Measurements from ENCODE around the gene TMBIM4. TPM values are rescaled to one million over a fixed set of nuclear protein-coding genes. Genes with fewer than 3 reads are reported as not detected.

Gene TMBIM4
- total and polyA plus RNA-seq, 5 experiments from 2014 or later: 88.2 to 335 (median 241) TPM

DNA sequence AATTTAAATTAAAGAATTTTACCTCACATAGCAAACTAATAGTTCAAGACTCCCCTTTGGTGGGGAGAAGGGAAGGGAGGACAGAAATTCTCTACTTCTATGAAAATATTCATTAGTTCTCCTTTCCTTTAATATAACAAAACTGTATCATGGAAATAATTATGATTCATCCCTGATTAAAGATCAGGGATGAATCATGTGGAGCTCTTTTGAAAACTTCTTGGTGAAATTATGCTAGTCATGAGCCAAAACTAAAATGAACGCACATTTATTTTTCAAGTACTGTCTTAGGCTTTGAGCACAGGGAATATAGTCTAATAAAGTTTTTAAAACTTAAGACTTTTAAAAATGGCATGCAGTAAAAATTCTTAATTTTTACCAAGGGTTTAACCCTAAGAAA, 17.1 kb downstream of the TMBIM4 start:
- peaks cover 25 to 48% (median 40%) of the 10 kb centered on the region in 4 donors for H3K4me1 Mint-ChIP-seq
- DNase-seq (no peak), ATAC-seq (no peak)
- H3K36me3 Mint-ChIP-seq: peaks cover 0 to 62% (median 8%) of the 10 kb centered on the region in 3 donors
- POLR2A ChIA-PET: no interaction called here
- no peaks in the 10 kb centered on the region for H3K9me3 Mint-ChIP-seq
- H3K27me3 Mint-ChIP-seq: no peaks in the 10 kb centered on the region
- H3K27ac Mint-ChIP-seq: peak overlapping the region in 1 of 10 donors; percentile 11
- no peak overlapping the region for H3K4me3 Mint-ChIP-seq

DNA sequence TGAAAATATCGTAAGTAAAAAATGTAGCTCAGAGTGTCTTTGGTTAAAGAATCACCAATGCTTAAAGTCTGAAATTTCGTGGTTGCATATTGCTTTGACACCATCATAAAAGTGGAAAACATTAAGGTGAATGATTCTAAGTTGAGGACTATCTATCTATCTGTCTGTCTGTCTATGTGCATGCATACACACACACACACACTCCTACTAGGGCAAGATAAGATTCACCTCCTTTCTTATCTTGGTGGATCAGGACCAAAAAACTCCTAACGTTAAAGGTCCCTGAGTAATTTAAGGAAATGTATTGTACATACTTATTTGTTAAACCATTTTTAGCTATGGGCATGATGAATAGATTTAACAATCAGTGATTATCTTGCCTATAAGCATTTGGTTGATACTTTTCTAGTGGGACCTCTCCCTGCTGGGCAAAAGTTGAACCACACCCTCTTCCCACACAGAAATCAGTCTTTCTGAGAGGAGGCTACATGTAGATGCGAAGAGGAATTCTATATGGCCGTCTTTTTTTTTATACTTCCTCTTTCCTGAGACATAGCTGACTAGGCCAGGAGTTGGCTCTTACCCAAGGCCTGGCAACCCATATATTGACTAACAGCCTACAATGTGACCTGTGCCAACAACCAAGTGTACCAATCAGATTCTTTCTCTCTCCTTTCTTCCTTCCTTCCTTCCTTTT, 19.9 kb downstream of the TMBIM4 start:
- DNase-seq (no peak), ATAC-seq (no peak)
- Mint-ChIP-seq H3K27me3 (no peaks in the 10 kb centered on the region), H3K4me3 (no peak overlapping the region), H3K9me3 (no peaks in the 10 kb centered on the region), H3K27ac (peak overlapping the region in 5 of 10 donors; percentile 28 to 78 (median 61)), H3K4me1 (peaks cover 16 to 40% (median 30%) of the 10 kb centered on the region in 4 donors), H3K36me3 (peaks cover 0 to 78% (median 5%) of the 10 kb centered on the region in 3 donors)
- POLR2A ChIA-PET: interaction anchor here (0.6 to 1.8 kb wide), 2 partner anchors 9 to 20 kb away, joined by 4 read pairs; partner anchors contain the start of gene TMBIM4

DNA sequence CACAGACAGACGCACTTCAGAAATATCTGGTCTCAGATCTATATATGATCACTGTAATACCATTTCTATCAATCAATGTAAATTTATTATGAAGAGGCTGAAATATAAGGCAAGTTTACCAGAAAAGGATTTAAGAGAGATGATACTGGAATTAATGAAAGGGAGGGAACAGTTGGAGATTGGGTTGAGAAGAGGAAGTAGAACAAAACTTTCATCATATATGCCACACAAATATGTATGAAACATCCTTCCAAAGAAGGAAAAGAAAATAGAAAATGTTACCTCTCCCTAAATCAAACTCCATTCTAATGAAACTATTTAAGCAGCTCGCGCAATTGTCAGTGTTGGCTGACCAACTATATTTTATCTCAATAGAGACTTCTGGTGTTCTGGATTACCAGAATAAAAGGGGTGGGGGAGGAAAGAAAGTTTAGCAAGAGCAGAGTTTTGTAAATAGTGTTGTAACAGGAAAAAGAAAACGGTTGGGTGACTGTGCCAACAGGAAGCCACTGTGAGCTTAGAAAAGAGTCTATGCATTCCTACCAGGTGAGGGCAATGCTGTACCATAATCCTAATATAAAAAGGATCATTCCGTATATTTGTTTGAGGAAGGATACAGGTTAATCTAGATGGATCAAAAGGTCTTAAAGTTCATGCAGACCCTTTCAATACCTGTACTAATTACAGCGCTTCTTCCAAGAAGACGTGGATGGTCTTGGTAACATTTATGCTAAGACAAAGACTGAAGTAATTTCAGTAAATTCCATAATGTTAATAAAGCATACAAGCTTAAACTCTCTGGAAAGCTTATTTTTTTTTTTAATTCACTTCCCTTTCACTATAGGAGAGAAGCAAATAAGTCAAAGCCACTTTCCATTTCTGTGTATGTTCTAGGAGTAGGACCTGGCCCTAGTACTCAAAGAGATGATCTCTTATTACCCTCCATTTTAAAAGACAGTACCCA, 24.7 kb downstream of the TMBIM4 start:
- POLR2A ChIA-PET: interaction anchor here (0.9 kb wide), 1 partner anchor 14 kb away, joined by 4 read pairs; the partner anchor contains the start of gene LLPH
- Mint-ChIP-seq H3K27ac (peak overlapping the region; percentile 35 to 88 (median 81)), H3K9me3 (peaks cover 3 to 22% (median 10%) of the 10 kb centered on the region in 9 donors), H3K36me3 (peaks cover 28 to 95% (median 43%) of the 10 kb centered on the region in 3 donors), H3K27me3 (no peaks in the 10 kb centered on the region), H3K4me1 (peaks cover 15 to 31% (median 24%) of the 10 kb centered on the region in 4 donors), H3K4me3 (no peak overlapping the region)
- ATAC-seq: no peak
- no peak for DNase-seq

DNA sequence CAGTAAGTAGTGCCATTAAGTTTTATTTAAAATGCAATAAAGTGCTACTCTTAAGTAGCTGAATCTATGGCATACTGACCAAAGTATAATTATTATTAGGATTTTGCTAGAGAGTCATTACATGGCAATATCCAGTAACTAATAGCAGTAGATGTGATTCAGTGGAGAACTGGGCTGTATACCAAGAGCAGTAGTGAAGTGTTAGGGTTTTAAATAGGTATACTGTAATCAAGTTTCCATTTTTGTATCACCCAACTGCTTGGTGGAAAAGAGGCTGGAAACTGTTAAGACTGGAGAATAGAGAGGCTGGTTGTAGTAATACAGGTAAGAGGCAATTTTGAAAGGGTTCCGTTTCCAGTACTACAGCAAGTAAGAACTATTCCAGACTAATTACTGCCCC, 25.9 kb downstream of the TMBIM4 start:
- H3K4me1 Mint-ChIP-seq: peaks cover 17 to 27% (median 23%) of the 10 kb centered on the region in 4 donors
- peak overlapping the region in 3 of 10 donors; percentile 21 to 57 (median 22) for H3K27ac Mint-ChIP-seq
- H3K27me3 Mint-ChIP-seq: no peaks in the 10 kb centered on the region
- ATAC-seq (no peak), DNase-seq (no peak)
- POLR2A ChIA-PET: interaction anchor here (1.3 kb wide), 1 partner anchor 13 kb away, joined by 4 read pairs; the partner anchor contains the start of gene LLPH
- peaks cover 30 to 93% (median 51%) of the 10 kb centered on the region in 3 donors for H3K36me3 Mint-ChIP-seq
- H3K9me3 Mint-ChIP-seq: peaks cover 4 to 25% (median 13%) of the 10 kb centered on the region in 9 donors
- no peak overlapping the region for H3K4me3 Mint-ChIP-seq

DNA sequence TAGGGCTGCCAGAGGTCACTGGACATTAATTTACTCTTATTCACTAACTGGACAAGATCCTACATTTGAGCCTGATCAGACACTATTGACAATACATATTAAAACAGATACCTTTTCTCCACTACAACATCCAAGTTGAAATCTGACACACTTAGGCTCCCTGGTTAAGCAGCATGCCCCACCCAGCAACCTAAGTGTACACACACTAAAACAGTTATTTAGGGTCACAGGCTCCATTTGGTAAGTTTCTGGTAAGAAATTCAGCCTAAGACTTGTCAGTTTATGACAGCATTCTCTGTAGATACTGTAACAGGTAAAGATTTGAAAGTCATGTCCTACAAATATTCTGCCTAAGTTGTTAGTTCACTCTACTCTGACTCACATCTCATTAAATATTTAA, 27.0 kb downstream of the TMBIM4 start:
- peak overlapping the region in 5 of 10 donors; percentile 0 to 80 (median 19) for H3K27ac Mint-ChIP-seq
- POLR2A ChIA-PET: interaction anchor here (1.3 kb wide), 1 partner anchor 12 kb away, joined by 4 read pairs; the partner anchor contains the start of gene LLPH
- no peak for DNase-seq
- ATAC-seq: no peak
- H3K4me3 Mint-ChIP-seq: no peak overlapping the region
- peaks cover 4 to 25% (median 13%) of the 10 kb centered on the region in 9 donors for H3K9me3 Mint-ChIP-seq
- peaks cover 13 to 21% (median 18%) of the 10 kb centered on the region in 4 donors for H3K4me1 Mint-ChIP-seq
- H3K36me3 Mint-ChIP-seq: peaks cover 30 to 89% (median 50%) of the 10 kb centered on the region in 3 donors
- H3K27me3 Mint-ChIP-seq: no peaks in the 10 kb centered on the region

DNA sequence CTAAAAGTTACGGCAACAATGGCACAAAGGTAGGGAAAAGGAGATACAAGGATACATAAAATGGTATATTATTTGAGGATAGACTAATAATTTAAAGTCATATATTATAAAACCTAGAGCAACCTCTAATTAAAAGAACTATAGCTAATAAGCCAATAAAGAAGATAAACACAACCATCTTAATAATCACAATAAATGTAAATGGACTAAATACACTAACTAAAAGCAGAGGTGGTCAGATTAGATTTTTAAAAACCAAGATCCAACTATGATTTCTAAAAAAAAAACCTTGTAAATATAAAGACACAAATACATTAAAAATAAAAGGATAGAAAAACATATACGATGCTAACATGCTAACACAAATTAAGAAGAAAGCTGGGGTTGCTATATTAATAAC, 28.5 kb downstream of the TMBIM4 start:
- Mint-ChIP-seq H3K36me3 (peaks cover 32 to 88% (median 60%) of the 10 kb centered on the region in 3 donors), H3K27me3 (no peaks in the 10 kb centered on the region), H3K4me1 (peaks cover 13 to 20% (median 17%) of the 10 kb centered on the region in 4 donors), H3K27ac (peak overlapping the region in 1 of 10 donors; percentile 55), H3K9me3 (peaks cover 4 to 25% (median 13%) of the 10 kb centered on the region in 9 donors), H3K4me3 (no peak overlapping the region)
- no peak for ATAC-seq
- POLR2A ChIA-PET: interaction anchor here (1.6 kb wide), 1 partner anchor 10 kb away, joined by 3 read pairs; the partner anchor contains the start of gene LLPH
- no peak for DNase-seq

DNA sequence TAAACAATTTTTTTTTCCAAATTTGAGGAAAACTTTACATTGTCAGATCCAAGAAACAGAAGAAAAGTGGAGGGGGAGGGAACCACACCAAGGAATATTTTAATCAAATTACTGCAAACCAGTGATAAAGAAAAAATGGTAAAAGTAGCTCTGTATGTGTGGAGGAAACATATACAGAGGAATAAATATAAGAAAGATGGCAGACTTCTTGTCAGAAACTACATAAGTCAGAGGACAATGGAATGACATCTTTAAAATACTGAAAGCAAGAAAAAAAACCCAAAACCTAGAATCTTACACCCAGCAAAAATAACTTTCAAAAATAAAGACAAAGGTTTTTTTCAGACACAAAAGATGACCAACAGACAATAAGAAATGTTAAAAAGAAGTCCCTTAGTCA, 29.1 kb downstream of the TMBIM4 start:
- no peak for ATAC-seq
- H3K27me3 Mint-ChIP-seq: no peaks in the 10 kb centered on the region
- no peak overlapping the region for H3K4me3 Mint-ChIP-seq
- H3K36me3 Mint-ChIP-seq: peaks cover 33 to 84% (median 62%) of the 10 kb centered on the region in 3 donors
- H3K9me3 Mint-ChIP-seq: peaks cover 4 to 25% (median 13%) of the 10 kb centered on the region in 9 donors
- peaks cover 9 to 15% (median 14%) of the 10 kb centered on the region in 4 donors for H3K4me1 Mint-ChIP-seq
- POLR2A ChIA-PET: interaction anchor here (0.6 to 1.6 kb wide), 2 partner anchors 10 kb away, joined by 3 to 4 read pairs; partner anchors contain the start of gene LLPH
- DNase-seq: peak in 1 of 10 donors; percentile 12
- H3K27ac Mint-ChIP-seq: peak overlapping the region in 4 of 10 donors; percentile 8 to 74 (median 40)

DNA sequence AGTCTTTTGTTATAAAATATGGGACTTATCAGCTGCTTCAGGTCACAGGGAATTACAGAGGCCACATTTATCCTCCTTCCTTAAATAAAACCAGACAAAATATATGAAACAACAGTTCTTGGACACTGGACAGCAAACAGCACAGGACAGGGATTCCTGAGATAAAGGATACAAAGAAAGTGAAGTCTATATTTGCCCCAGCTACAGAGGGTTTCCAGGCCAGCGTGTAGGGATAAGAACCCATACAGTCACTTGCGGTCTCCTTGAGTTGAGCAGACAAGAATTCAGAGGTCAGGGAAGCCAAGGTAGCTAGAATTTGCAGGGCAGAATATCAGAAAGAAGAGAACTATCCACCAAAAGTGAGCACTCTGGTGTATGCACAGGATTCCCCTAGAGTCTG, 30.5 kb downstream of the TMBIM4 start:
- peaks cover 4 to 25% (median 13%) of the 10 kb centered on the region in 9 donors for H3K9me3 Mint-ChIP-seq
- no peaks in the 10 kb centered on the region for H3K27me3 Mint-ChIP-seq
- ATAC-seq: no peak
- peak overlapping the region in 4 of 10 donors; percentile 4 to 74 (median 25) for H3K27ac Mint-ChIP-seq
- POLR2A ChIA-PET: interaction anchor here (0.6 kb wide), 1 partner anchor 8 kb away, joined by 3 read pairs; the partner anchor contains the start of gene LLPH
- H3K36me3 Mint-ChIP-seq: peaks cover 33 to 70% (median 59%) of the 10 kb centered on the region in 3 donors
- peaks cover 0 to 4% (median 3%) of the 10 kb centered on the region in 4 donors for H3K4me1 Mint-ChIP-seq
- H3K4me3 Mint-ChIP-seq: no peak overlapping the region
- no peak for DNase-seq

DNA sequence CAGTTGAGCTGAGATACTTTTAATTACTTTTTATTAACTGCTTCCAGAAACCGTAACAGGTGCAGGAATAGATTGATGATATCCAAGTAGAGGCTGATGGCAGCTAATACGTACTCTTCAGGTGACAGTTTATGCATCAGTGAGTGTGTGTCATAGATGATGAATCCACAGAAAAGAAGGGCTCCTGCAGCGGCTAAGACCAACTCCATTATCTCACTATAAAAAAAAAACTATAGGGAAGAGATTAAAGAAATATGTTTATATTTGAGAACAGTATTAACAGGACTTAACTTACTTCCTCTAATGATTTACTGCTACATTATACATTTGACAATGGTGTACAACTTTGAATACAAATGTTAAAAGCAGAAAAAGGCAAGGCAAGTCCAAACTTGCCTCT, 31.9 kb downstream of the TMBIM4 start:
- ATAC-seq: no peak
- H3K27ac Mint-ChIP-seq: no peak overlapping the region
- POLR2A ChIA-PET: no interaction called here
- H3K27me3 Mint-ChIP-seq: no peaks in the 10 kb centered on the region
- H3K4me3 Mint-ChIP-seq: no peak overlapping the region
- peaks cover 4 to 25% (median 13%) of the 10 kb centered on the region in 9 donors for H3K9me3 Mint-ChIP-seq
- no peak for DNase-seq
- peaks cover 33 to 56% (median 49%) of the 10 kb centered on the region in 3 donors for H3K36me3 Mint-ChIP-seq
- H3K4me1 Mint-ChIP-seq: peaks cover 0 to 5% (median 3%) of the 10 kb centered on the region in 4 donors

DNA sequence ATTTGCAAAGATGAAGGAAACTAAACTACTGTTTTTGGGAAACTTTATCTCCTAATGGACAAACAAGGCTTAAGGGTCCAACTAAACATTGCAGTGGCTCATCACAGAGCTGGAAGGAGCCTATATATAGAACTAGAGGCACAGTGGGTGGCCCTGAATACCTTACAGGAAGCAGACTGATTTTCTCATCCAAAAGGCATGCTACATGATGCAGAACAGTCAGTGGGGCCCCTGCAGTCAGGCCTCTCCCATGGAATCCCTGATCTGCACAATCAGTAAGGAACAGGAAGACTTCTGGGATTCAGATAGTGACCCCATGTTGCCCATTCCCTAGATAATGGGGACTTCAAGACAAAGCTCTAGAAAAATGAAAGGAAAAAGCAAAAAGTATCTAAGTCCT, 37.4 kb downstream of the TMBIM4 start:
- Mint-ChIP-seq H3K36me3 (peaks cover 8 to 28% (median 17%) of the 10 kb centered on the region in 3 donors), H3K4me1 (peaks cover 20 to 51% (median 45%) of the 10 kb centered on the region in 4 donors), H3K27me3 (no peaks in the 10 kb centered on the region), H3K27ac (peak overlapping the region in 7 of 10 donors; percentile 30 to 99 (median 73)), H3K9me3 (no peaks in the 10 kb centered on the region), H3K4me3 (peak overlapping the region in 5 of 10 donors; percentile 15 to 96 (median 19))
- DNase-seq: no peak
- POLR2A ChIA-PET: interaction anchor here (4.4 kb wide), 1 partner anchor 37 kb away, joined by 59 read pairs; the partner anchor contains the start of gene TMBIM4
- no peak for ATAC-seq

DNA sequence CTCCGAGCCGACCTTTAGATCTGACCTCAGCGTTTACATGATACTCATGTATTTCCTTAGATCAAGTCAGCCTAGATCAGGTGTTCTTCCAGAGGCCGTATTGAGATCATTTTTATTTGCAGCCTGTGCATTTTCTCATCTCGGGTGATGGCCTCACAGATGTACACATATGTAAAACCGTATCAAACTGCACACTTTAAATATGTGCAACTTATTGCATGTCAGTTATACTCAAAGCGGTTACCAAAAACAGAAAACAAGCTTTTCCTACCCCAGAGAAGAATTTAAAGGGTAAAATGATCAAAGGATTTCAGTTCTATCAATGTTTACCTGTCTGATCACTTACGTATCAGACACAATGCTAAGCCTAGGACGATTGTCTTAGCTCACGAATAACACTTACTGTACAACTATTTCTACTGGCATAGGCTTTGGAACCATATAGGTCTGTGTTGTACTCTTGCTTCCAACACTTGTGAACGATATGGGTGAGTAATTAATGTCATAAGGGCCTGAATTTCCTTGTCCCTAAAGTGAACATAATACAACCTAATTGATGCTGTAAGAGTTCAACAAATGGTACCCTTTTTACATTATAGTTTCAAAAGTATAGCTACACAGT, 38.6 kb downstream of the TMBIM4 start:
- no peaks in the 10 kb centered on the region for H3K27me3 Mint-ChIP-seq
- POLR2A ChIA-PET: interaction anchor here (0.7 to 4.4 kb wide), 9 partner anchors 9 to 1611 kb away, joined by 3 to 59 read pairs (median 3); partner anchors contain the start of genes CAND1 and TMBIM4
- DNase-seq (no peak), ATAC-seq (peak; percentile 7 to 55)
- H3K9me3 Mint-ChIP-seq: no peaks in the 10 kb centered on the region
- H3K4me1 Mint-ChIP-seq: peaks cover 26 to 63% (median 56%) of the 10 kb centered on the region in 4 donors
- H3K4me3 Mint-ChIP-seq: peak overlapping the region; percentile 82 to 98 (median 97)
- peaks cover 11 to 33% (median 21%) of the 10 kb centered on the region in 3 donors for H3K36me3 Mint-ChIP-seq
- H3K27ac Mint-ChIP-seq: peak overlapping the region; percentile 92 to 99 (median 98)

All from naive thymus-derived CD8-positive, alpha-beta T cell (primary cell).